ENCODE measurements around the gene CHRNG.

The CHRNG gene

GRCh38 chr2:232577841-232578240 is 38.3 kb downstream of the CHRNG start:
- TF ChIP-seq CTCF (IDR thresholded peaks at IDR 0.05; ENCODE audit: low read depth, low read length) = no peak
- no peak for DNase-seq (ENCODE audit: low read depth in 2 of 2)
- H3K4me3 ChIP-seq (replicated peaks in 1 of 2; ENCODE audit: low read depth in 2 of 2, low read length in 2 of 2) = no peak overlapping the region

- H3K4me3 ChIP-seq (replicated peaks in 1 of 2; ENCODE audit: low read depth in 2 of 2, low read length in 2 of 2) = no peak overlapping the region
- DNase-seq (ENCODE audit: low read depth in 2 of 2) = no peak
- TF ChIP-seq CTCF (IDR thresholded peaks at IDR 0.05; ENCODE audit: low read depth, low read length) = no peak
Measured at GRCh38 chr2:232578626-232579025, 39.1 kb downstream of the CHRNG start.

GRCh38 chr2:232580648-232580981 is 41.1 kb downstream of the CHRNG start:
- TF ChIP-seq CTCF (IDR thresholded peaks at IDR 0.05; ENCODE audit: low read depth, low read length) = no peak
- H3K4me3 ChIP-seq (replicated peaks in 1 of 2; ENCODE audit: low read depth in 2 of 2, low read length in 2 of 2) = no peak overlapping the region
- no peak for DNase-seq (ENCODE audit: low read depth in 2 of 2)

- TF ChIP-seq CTCF (IDR thresholded peaks at IDR 0.05; ENCODE audit: low read depth, low read length) = no peak
- no peak for DNase-seq (ENCODE audit: low read depth in 2 of 2)
Measured at GRCh38 chr2:232581725-232582124, 42.2 kb downstream of the CHRNG start.

GRCh38 chr2:232584238-232584637 is 44.7 kb downstream of the CHRNG start:
- no peak for TF ChIP-seq CTCF (IDR thresholded peaks at IDR 0.05; ENCODE audit: low read depth, low read length)
- no peak for DNase-seq (ENCODE audit: low read depth in 2 of 2)
- H3K4me3 ChIP-seq (replicated peaks in 1 of 2; ENCODE audit: low read depth in 2 of 2, low read length in 2 of 2) = no peak overlapping the region

More at GRCh38 chr2:232581725-232582124, 42.2 kb downstream of the CHRNG start:
- H3K4me3 ChIP-seq (replicated peaks in 1 of 2; ENCODE audit: low read depth in 2 of 2, low read length in 2 of 2) = no peak overlapping the region

GRCh38 chr2:232586943-232587505 is 47.5 kb downstream of the CHRNG start:
- H3K4me3 ChIP-seq (replicated peaks in 1 of 2; ENCODE audit: low read depth in 2 of 2, low read length in 2 of 2) = no peak overlapping the region
- no peak for DNase-seq (ENCODE audit: low read depth in 2 of 2)
- TF ChIP-seq CTCF (IDR thresholded peaks at IDR 0.05; ENCODE audit: low read depth, low read length) = no peak

- no peak for DNase-seq (ENCODE audit: low read depth in 2 of 2)
- TF ChIP-seq CTCF (IDR thresholded peaks at IDR 0.05; ENCODE audit: low read depth, low read length) = no peak
- no peak overlapping the region for H3K4me3 ChIP-seq (replicated peaks in 1 of 2; ENCODE audit: low read depth in 2 of 2, low read length in 2 of 2)
Measured at GRCh38 chr2:232587512-232587911, 48.0 kb downstream of the CHRNG start.

Data from cardiac fibroblast (primary cell).